Endothelial cell of umbilical vein (primary cell): ENCODE data around the gene TEX11. TPM values are rescaled to one million over a fixed set of nuclear protein-coding genes. Genes with fewer than 3 reads are reported as not detected.

Experiments used
- BruUV-seq: library from RNA; stranded (reverse); fragments of 400-500 nt; replicated peaks from 2 replicates; lab custom pipeline; 2021; lab: Mats Ljungman, UMichigan
- CTCF ChIA-PET: fragments of 300-600, 350-600 bp; sonication (Branson Sonifier 250); formaldehyde crosslinking; loops from one replicate; lab custom pipeline; 2021; ENCODE audit warnings: antibody characterized with exemption, inconsistent platforms; lab: Charles Lee
- POLR2A ChIA-PET: fragments of 300-600, 350-600 bp; sonication (Branson Sonifier 250); formaldehyde crosslinking; loops from one replicate; lab custom pipeline; 2021; ENCODE audit warnings: antibody characterized with exemption, inconsistent platforms; lab: Charles Lee
- DNase-seq: peaks from one replicate; pipeline ENCODE4 v3.0.0-alpha.2; 2011; ENCODE audit warnings: low read depth, low spot score
- FAIRE-seq: peaks from 2 replicates; lab custom pipeline; 2011; peaks lifted over from hg19 to GRCh38; lab: Jason Lieb, UNC
- H2AFZ ChIP-seq: 2 replicates; pipeline ENCODE4 v1.6.0; 2012; ENCODE audit warnings: low read depth, low read length, control low read depth, inconsistent platforms
- H3K27ac ChIP-seq: 2 replicates; pipeline ENCODE4 v1.5.1; 2011; ENCODE audit warnings: low read depth, mild to moderate bottlenecking, control low read depth, low read length, moderate library complexity; ENCODE audit not compliant: insufficient read depth
- H3K27me3 ChIP-seq, 2 experiments: 2 replicates each; pipeline versions ENCODE4 v1.6.0 to v1.6.1; 2011; ENCODE audit warnings: low read length in 2 of 2, mixed read lengths in 1 of 2; ENCODE audit not compliant: control insufficient read depth in 2 of 2, insufficient read depth in 2 of 2
- H3K36me3 ChIP-seq, 2 experiments: 2 replicates in 1 of 2; 3 replicates in 1 of 2; pipeline ENCODE4 v1.5.1; 2011; ENCODE audit warnings: low read length in 2 of 2, mild to moderate bottlenecking in 1 of 2, moderate library complexity in 1 of 2; ENCODE audit not compliant: control insufficient read depth in 2 of 2, insufficient read depth in 2 of 2; ENCODE audit errors: extremely low read depth in 1 of 2
- H3K4me1 ChIP-seq: 3 replicates; pipeline ENCODE4 v1.5.1; 2011; ENCODE audit warnings: mild to moderate bottlenecking, low read length; ENCODE audit not compliant: control insufficient read depth, insufficient read depth; ENCODE audit errors: extremely low read depth
- H3K4me2 ChIP-seq: 2 replicates; pipeline ENCODE4 v1.6.1; 2011; ENCODE audit warnings: low read length, control low read depth, mixed read lengths; ENCODE audit not compliant: insufficient read depth
- H3K4me3 ChIP-seq, 3 experiments: fragments of 200-600 bp in 1 of 3; sonication (generic), shearing (Covaris generic) in 1 of 3; replicated peaks in 1 of 3; 2 replicates each; pipeline ENCODE4 v1.5.1; 2011 to 2016; ENCODE audit warnings: control low read depth in 3 of 3, low read length in 3 of 3, mild to moderate bottlenecking in 2 of 3, inconsistent platforms in 1 of 3, low read depth in 1 of 3, moderate library complexity in 1 of 3; ENCODE audit not compliant: insufficient read depth in 1 of 3
- H3K79me2 ChIP-seq: 2 replicates; pipeline ENCODE4 v1.6.0; 2012; ENCODE audit warnings: low read length, inconsistent platforms; ENCODE audit not compliant: control insufficient read depth, insufficient read depth
- H3K9ac ChIP-seq: replicated peaks from 2 replicates; pipeline ENCODE3; 2011; ENCODE audit warnings: low read length, control low read depth; ENCODE audit not compliant: insufficient read depth; ENCODE audit errors: extremely low read depth
- H3K9me1 ChIP-seq: replicated peaks from 3 replicates; pipeline ENCODE4 v1.6.0; 2011; ENCODE audit warnings: mild to moderate bottlenecking, low read length; ENCODE audit not compliant: control insufficient read depth, insufficient read depth; ENCODE audit errors: extremely low read depth
- H3K9me3 ChIP-seq: replicated peaks from 2 replicates; pipeline ENCODE4 v1.5.1; 2012; ENCODE audit warnings: low read length, inconsistent platforms; ENCODE audit not compliant: control insufficient read depth, insufficient read depth
- H4K20me1 ChIP-seq: replicated peaks from 2 replicates; pipeline ENCODE3; 2011; ENCODE audit warnings: mild to moderate bottlenecking, low read length; ENCODE audit not compliant: control insufficient read depth, insufficient read depth; ENCODE audit errors: extremely low read depth
- CTCF ChIP-seq, 2 donors: IDR thresholded peaks; 1 replicate in 1 of 2; 2 replicates in 1 of 2; pipeline ENCODE4 v1.5.1; 2011; ENCODE audit warnings: low read length in 2 of 2, mild to moderate bottlenecking in 2 of 2, moderate library complexity in 2 of 2, control low read depth in 1 of 2, inconsistent platforms in 1 of 2, low read depth in 1 of 2; ENCODE audit not compliant: insufficient read depth in 1 of 2; ENCODE audit errors: extremely low read depth in 1 of 2
- EZH2 ChIP-seq: IDR thresholded peaks from 2 replicates; pipeline ENCODE4 v1.6.1; 2012; ENCODE audit warnings: borderline replicate concordance, low read depth, mild to moderate bottlenecking, moderate library complexity, low read length, inconsistent platforms; ENCODE audit not compliant: severe bottlenecking
- FOS ChIP-seq: IDR thresholded peaks from 2 replicates; pipeline ENCODE4 v1.6.1; 2011; ENCODE audit warnings: mild to moderate bottlenecking, low read length, moderate library complexity, borderline replicate concordance; ENCODE audit not compliant: insufficient read depth
- GATA2 ChIP-seq: IDR thresholded peaks from 2 replicates; pipeline ENCODE4 v1.7.0; 2011; ENCODE audit warnings: low read depth, mild to moderate bottlenecking, moderate library complexity, mixed read lengths, low read length; ENCODE audit not compliant: insufficient read length, insufficient read depth
- JUN ChIP-seq: IDR thresholded peaks from 2 replicates; pipeline ENCODE4 v1.6.1; 2011; ENCODE audit warnings: borderline replicate concordance, low read depth; ENCODE audit not compliant: insufficient read length, insufficient read depth
- MAX ChIP-seq: IDR thresholded peaks from 2 replicates; pipeline ENCODE4 v1.6.1; 2011; ENCODE audit not compliant: insufficient read depth, insufficient read length
- MYC ChIP-seq: IDR thresholded peaks from one replicate; pipeline ENCODE4 v1.6.1; 2011; ENCODE audit warnings: mild to moderate bottlenecking, low read depth, low read length
- POLR2A ChIP-seq: IDR thresholded peaks from 2 replicates; pipeline ENCODE4 v1.6.1; 2012; ENCODE audit warnings: low read depth, mild to moderate bottlenecking, control low read depth, low read length
- POLR2AphosphoS5 ChIP-seq: IDR thresholded peaks from 2 replicates; pipeline ENCODE4 v1.6.1; 2012; ENCODE audit warnings: low read depth, mild to moderate bottlenecking, control low read depth, low read length, moderate library complexity; ENCODE audit not compliant: insufficient read depth
- dilution Hi-C: fragments of 300-500 bp; cut with MboI; formaldehyde crosslinking; loops from one replicate; pipeline ENCODE4 v1.15.0; 2019; ENCODE audit warnings: low sequenced_read_pairs; ENCODE audit not compliant: extremely low pct_ligation_motif_present
- intact Hi-C: fragments of 100-400 bp; cut with micrococcal nuclease; formaldehyde crosslinking; loops from one replicate; pipeline ENCODE4 v1.10.0; 2022
- polyA plus RNA-seq, 4 experiments: library from polyadenylated mRNA; depleted of rRNA in 3 of 4; stranded (reverse) in 3 of 4; unstranded in 1 of 4; fragments of >200 nt; gene quantifications; 2 replicates each; pipeline versions ENCODE4 v1.2.1 to v1.2.3, GENCODE V29; 2011 to 2012; ENCODE audit warnings: missing spikeins in 1 of 4
- total RNA-seq: library from RNA; stranded (reverse); gene quantifications from 2 replicates; pipeline ENCODE4 v1.2.3, GENCODE V29; 2021

TEX11 gene
- total and polyA plus RNA-seq, 2 donors (not counting 3 experiments of a cell fraction or from before 2014, with no cell fraction given): not detected

- DNase-seq (no peak), FAIRE-seq (no peak)
- no peaks in the 10 kb centered on the region for H3K36me3 ChIP-seq
- BruUV-seq: no TSS peak
- no peak overlapping the region for H2AFZ ChIP-seq
- no peak overlapping the region for H3K27ac ChIP-seq
- H3K27me3 ChIP-seq: no peaks in the 10 kb centered on the region
- no peaks in the 10 kb centered on the region for H3K9me1 ChIP-seq
- dilution Hi-C loops (no loop called here), intact Hi-C loops (no loop called here)
- POLR2A ChIA-PET: no interaction called here
- no peak for TF ChIP-seq CTCF (IDR thresholded peaks at IDR 0.05; ENCODE audit: extremely low read depth in 1 of 2, insufficient read depth in 1 of 2, low read depth in 1 of 2, low read length in 2 of 2)
- no peak for TF ChIP-seq POLR2A
- TF ChIP-seq EZH2: no peak
- TF ChIP-seq MYC: no peak
- TF ChIP-seq POLR2AphosphoS5: no peak
- no peak for TF ChIP-seq FOS
- no peak for TF ChIP-seq MAX
- no peak for TF ChIP-seq JUN
- no peak for TF ChIP-seq GATA2
- no peak overlapping the region for H3K9ac ChIP-seq
- H3K4me2 ChIP-seq: no peak overlapping the region
- H3K9me3 ChIP-seq: no peaks in the 10 kb centered on the region
- H3K4me1 ChIP-seq: peaks cover 9% of the 10 kb centered on the region
- H3K79me2 ChIP-seq: no peaks in the 10 kb centered on the region
- no peak overlapping the region for H3K4me3 ChIP-seq
- CTCF ChIA-PET: no interaction called here
- no peaks in the 10 kb centered on the region for H4K20me1 ChIP-seq
Measured at GRCh38 chrX:70485466-70485865, 423.0 kb downstream of the TEX11 start.
